ENCODE data around the gene USP49.

DNA sequence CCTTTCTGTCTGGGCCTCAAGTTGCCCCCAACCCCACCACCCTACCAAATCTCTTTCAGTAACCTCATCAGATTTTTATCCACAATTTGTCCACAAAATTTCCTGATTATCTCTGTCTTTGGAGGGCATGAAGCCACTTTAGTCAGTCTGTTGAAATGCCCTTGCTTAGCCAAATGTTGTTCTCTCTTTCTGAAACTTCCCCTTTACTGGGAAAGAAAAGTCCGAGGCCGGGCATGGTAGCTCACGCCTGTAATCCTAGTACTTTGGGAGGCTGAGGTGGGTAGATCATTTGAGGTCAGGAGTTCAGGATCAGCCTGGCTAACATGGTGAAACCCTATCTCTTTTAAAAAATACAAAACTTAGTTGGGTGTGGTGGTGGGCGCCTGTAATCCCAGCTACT, 73.9 kb downstream of the USP49 start:
- TF ChIP-seq CTCF (IDR thresholded peaks at IDR 0.05; ENCODE audit: borderline replicate concordance, extremely low read depth, low read length, poor library complexity, severe bottlenecking) (no peak), EZH2 (IDR thresholded peaks at IDR 0.05; ENCODE audit: borderline replicate concordance, low read depth, low read length, severe bottlenecking) (no peak)

Measured in DND-41 (cell line).